ENCODE results near the gene SLC43A3.
"Not testable (repeated sequence)": the region's sequence is repeated elsewhere in the genome, so short reads cannot be mapped to it uniquely, and the experiment has no call there.

The SLC43A3 gene

DNA sequence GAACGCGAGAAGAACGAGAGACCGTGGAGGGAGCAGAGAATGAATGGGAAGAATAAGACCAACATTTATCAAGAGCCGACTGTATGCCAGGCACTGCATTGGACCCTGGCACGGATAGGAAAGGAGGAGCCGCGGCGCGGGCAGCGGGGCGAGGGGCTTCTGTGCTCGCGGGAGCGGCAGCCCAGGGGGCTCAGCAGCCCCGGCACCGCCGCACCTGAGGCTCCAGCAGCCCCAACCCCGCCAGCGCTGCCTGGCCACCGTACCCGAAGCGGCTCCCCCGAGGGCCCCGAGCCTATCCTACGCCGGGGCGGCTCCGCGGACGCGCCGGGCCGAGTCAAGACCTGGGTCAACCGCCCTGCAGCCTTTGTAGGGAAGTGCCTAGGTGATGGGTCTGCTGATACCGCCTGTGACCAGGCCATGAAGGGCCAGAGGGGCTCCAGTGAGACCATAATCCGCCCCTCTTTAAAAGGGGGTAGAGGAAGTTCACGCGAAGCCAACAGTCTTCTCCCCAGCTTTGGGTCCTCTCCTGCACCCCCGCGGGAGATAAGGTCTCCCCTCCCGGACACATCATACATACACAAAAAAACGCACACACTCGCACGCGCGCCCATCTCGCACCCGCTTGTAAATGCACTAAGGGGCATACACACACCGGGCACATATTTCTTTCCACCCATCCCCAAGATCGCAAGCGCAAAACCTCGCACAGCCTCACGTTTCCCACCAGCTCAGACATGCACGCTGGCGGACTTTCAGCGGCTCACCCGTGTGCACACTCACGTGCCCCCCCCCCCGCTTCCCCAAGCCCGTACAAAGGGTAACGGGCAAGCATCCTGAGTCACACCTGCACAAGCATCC is 32.5 kb upstream of the SLC43A3 start:
- no peak for DNase-seq

DNA sequence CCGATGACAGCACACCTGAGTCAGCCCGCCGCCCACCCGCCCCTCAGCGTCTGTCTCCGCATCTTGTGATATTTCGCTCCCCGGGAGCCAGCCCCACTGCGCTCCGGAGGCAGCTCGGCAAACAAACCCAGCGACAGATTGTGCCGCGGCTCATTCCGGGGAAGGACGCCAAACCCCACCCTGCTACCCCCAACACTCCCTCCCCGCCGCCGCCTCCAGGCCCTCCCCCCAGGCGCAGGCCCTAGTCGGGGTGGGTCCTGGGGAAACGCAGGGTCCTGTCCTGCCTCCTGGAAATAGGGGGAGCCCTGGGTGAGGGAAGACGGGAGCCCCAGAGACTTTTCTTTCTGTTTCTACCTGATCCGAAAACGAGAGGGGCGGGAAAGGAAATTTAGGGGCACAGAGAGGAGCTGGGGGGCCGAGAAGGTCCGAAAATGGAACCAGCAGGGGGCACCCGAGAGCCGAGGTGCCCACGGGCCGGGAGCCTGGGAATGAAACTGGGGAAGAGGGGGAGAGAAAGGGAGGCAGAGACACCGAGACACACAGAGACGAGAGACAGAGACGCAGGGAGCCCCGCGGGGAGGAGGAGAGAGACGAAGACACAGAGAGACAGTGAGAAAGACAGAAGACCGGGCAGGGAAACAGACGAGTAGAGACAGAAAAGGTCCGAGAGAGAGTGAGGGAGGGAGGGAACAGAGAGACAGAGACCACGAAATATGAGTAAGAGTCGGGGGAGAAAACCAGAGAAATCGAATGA is 31.7 kb upstream of the SLC43A3 start:
- peak; percentile 34 for DNase-seq

GRCh38 chr11:57458060-57458409 is 31.1 kb upstream of the SLC43A3 start:
- no peak for DNase-seq

DNA sequence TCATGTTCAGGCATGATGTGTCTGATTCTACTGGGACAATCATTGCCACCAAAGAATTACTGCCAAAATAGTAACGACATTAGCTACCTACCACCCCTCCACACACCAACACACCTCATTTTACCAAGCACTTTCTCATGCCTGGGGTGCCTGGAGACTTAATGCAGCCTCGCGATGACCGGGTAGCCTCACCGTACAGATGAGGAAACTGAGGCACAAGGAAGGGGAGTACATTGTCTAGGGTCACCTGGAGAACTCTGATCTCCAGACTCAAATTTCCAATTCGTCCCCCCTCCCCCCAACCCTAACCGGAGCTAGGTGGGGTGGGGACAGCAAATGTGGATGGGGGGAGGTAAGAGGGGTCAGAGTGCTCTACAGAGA is 30.7 kb upstream of the SLC43A3 start:
- no peak for DNase-seq

GRCh38 chr11:57456960-57457642 is 30.2 kb upstream of the SLC43A3 start:
- DNase-seq: peak; percentile 76

- no peak for DNase-seq
Observed at GRCh38 chr11:57453543-57454177, 26.7 kb upstream of the SLC43A3 start.

GRCh38 chr11:57446055-57446454 is 19.1 kb upstream of the SLC43A3 start:
- DNase-seq: no peak

DNA sequence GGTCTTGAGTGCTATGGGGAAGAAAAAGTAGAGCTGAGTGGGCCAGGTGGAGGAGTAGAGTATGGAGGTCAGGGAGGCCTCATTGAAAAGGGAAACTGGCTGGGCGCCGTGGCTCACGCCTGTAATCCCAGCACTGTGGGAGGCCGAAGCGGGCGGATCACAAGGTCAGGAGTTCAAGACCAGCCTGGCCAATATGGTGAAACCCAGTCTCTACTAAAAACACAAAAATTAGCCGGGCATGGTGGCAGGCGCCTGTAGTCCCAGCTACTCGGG is 18.1 kb upstream of the SLC43A3 start:
- not testable (repeated sequence) for DNase-seq

- DNase-seq: no peak
Observed at GRCh38 chr11:57444362-57445121, 17.6 kb upstream of the SLC43A3 start.

DNA sequence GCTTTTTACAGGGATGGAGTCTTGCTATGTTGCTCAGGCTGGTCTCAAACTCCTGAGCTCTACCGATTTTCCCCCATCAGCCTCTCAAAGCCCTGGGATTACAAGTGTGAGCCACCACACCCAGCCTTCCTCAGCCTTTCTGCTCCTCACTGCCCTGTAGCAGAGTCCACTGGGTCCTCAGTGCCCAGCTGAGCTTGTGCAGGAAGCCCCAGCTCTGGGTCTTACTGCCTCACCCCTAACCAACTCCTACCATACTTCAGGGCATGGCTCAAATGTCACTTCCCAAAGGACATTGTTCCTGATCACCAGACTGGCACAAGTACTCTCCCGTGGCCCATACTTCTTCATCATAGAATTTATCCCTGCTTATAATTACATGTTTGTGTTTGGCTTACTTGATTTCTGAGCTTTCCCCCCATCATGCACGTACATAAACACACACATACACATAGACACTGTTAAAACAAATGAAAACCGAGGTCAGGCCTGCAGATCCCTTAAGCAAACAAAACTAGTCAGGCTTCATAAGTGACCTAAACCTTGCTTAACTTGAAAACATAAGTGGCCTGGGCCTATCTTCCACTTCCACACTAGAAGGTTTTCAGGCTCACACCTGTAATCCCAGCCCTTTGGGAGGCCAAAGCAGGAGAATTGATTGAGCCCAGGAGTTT is 14.0 kb upstream of the SLC43A3 start:
- no peak for DNase-seq

DNA sequence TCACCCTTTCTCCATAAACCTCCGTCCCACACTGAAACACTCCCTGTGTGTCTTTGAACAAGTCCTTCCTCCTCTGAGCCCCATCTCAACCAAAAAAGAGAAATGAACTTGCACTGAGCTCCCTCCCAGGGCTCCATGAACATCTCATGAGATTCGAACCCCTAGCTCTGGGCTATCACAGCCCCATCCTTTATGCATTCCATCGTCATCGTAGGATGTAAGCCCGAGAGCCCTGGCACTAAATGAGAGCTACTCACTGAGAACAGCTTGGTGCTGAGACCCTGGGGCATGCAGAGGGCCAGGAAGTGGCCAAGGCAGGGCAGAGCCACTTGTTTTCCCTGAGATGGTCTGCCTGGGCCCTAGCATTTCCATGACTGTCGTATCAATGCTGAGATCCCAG is 12.9 kb upstream of the SLC43A3 start:
- no peak for DNase-seq

- DNase-seq: no peak
Observed at GRCh38 chr11:57438345-57439285, 11.7 kb upstream of the SLC43A3 start.

DNA sequence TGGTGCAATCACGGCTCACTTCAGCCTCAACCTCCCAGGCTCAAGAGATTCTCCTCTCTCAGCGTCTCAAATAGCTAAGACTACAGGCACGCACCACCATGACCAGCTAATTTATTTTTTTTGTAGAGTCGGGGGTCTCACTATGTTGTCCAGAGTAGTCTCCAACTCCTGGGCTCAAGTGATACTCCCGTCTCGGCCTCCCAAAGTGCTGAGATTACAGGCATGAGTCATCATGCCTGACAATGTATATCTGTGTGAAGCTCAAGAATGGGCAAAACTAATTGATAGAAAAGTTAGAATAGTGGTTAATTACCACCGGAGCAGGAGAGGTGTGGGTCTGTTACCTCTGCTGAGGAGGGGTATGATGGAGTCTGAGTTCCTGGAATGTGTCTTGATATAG is 9.1 kb upstream of the SLC43A3 start:
- no peak for DNase-seq

- DNase-seq: no peak
Observed at GRCh38 chr11:57434640-57435546, 8.0 kb upstream of the SLC43A3 start.

GRCh38 chr11:57432714-57433163 is 5.8 kb upstream of the SLC43A3 start:
- peak; percentile 24 for DNase-seq

DNA sequence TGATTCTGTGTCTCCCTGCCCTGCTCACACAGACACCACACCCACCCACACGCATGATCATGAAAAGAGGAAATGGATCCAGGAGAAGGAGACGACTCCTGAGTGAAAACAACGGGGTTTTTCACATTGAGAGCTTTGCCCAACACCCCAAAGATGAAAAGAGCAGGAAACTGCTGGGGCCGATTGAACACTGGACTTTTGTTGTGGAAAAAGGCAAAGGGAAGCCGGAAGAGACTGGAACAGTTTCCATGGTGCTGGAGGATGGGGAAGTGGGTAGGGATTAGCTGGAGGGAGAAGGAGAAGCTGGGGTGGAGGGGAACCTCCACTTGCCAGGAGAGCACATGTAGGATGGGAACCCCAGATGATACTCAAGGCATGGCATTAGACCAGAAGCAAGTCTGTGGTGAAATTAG is 5.2 kb upstream of the SLC43A3 start:
- DNase-seq: no peak

GRCh38 chr11:57430952-57431351 is 4.0 kb upstream of the SLC43A3 start:
- DNase-seq: no peak

DNA sequence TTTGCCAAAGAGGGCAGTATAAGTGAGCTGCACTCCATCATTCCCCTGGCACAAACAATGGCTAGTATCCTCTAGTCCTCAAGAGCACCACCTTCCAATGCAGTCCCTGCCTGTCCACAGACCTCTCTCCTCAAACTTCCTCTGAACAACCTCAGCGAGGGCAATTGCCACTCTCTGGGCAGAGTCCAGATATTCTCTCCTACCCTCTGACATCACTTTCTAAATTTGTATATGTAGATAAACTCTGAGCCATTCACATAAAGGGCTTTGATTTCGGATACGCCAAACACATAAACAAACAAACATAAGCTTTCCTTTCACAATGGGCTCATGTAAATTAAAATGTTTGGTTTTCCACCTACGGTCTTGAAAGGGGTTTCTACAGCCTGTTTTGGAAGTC is 3.0 kb upstream of the SLC43A3 start:
- DNase-seq: no peak

GRCh38 chr11:57428643-57429042 is 1.7 kb upstream of the SLC43A3 start:
- DNase-seq: no peak

GRCh38 chr11:57427727-57428082 is 784 bp upstream of the SLC43A3 start:
- DNase-seq: no peak
